Measurements from ENCODE around the gene STXBP6. TPM values are rescaled to one million over a fixed set of nuclear protein-coding genes. Genes with fewer than 3 reads are reported as not detected.

STXBP6 gene
- total and polyA plus RNA-seq, 9 donors: 1.0 to 9.3 (median 5.5) TPM

DNA sequence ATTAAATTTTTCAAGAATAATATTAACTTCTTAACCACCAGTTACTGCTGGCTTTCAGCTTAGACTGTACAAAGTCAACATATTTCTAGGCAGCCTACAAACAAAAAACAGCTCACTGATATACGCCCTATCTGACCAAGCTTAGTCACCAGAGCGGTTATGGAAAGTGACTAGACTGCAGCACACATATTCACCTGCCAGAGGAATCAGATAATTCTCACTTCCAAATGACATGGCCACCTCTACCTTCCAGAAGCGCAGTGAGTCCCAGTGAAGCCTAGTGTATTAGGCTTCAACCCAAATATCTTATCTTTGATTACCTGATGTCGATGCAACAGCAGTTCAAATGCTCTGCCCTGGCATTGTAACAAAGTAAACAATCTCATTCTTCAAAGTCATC lies 8.5 kb downstream of the STXBP6 start:
- WGBS, 3 donors: 78 to 79% (median 79%) methylated on average over 4 of the region's 4 CpGs
- intact Hi-C loops (cut with DNase I): no loop called here
- TF ChIP-seq EP300 (IDR thresholded peaks at IDR 0.05): no peak
- no peak for TF ChIP-seq POLR2A (IDR thresholded peaks at IDR 0.05)
- TF ChIP-seq, protein P1, sequence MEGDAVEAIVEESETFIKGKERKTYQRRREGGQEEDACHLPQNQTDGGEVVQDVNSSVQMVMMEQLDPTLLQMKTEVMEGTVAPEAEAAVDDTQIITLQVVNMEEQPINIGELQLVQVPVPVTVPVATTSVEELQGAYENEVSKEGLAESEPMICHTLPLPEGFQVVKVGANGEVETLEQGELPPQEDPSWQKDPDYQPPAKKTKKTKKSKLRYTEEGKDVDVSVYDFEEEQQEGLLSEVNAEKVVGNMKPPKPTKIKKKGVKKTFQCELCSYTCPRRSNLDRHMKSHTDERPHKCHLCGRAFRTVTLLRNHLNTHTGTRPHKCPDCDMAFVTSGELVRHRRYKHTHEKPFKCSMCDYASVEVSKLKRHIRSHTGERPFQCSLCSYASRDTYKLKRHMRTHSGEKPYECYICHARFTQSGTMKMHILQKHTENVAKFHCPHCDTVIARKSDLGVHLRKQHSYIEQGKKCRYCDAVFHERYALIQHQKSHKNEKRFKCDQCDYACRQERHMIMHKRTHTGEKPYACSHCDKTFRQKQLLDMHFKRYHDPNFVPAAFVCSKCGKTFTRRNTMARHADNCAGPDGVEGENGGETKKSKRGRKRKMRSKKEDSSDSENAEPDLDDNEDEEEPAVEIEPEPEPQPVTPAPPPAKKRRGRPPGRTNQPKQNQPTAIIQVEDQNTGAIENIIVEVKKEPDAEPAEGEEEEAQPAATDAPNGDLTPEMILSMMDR (IDR thresholded peaks at IDR 0.05): no peak
- DNase-seq: no peak
- no peaks in the 10 kb centered on the region for H3K36me3 ChIP-seq
- H3K9me3 ChIP-seq: no peaks in the 10 kb centered on the region
- H3K4me3 ChIP-seq: no peak overlapping the region
- no peaks in the 10 kb centered on the region for H3K27me3 ChIP-seq
- no peak overlapping the region for H3K27ac ChIP-seq
- H3K4me1 ChIP-seq (ENCODE audit: insufficient read depth): no peaks in the 10 kb centered on the region

DNA sequence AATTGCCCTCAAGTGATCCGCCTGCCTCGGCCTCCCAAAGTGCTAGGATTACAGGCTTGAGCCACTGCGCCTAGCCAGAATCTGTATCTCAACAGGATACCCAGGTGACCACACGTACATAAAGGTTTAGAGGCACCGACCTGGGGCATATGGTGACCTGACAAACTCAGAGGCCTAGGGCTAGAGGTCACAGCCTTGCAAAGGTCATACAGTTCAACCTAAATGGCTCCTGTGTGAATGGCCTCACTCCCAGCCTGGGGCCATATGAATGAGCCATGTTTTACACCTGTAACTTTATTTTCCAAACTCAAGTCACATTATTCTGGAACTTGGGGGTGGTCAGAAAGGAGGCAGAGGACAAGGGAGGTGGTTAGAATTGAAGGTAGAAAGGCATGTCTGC lies 10.0 kb downstream of the STXBP6 start:
- TF ChIP-seq POLR2A (IDR thresholded peaks at IDR 0.05): no peak
- no peak for TF ChIP-seq EP300 (IDR thresholded peaks at IDR 0.05)
- TF ChIP-seq, protein P1 (IDR thresholded peaks at IDR 0.05): no peak
- DNase-seq: no peak
- WGBS, 3 donors: 87 to 96% (median 90%) methylated on average over 5 of the region's 5 CpGs
- Histone ChIP-seq H3K27me3 (no peaks in the 10 kb centered on the region), H3K36me3 (no peaks in the 10 kb centered on the region), H3K4me3 (no peak overlapping the region), H3K9me3 (no peaks in the 10 kb centered on the region), H3K27ac (no peak overlapping the region), H3K4me1 (ENCODE audit: insufficient read depth) (no peaks in the 10 kb centered on the region)
- intact Hi-C loops (cut with DNase I): no loop called here

DNA sequence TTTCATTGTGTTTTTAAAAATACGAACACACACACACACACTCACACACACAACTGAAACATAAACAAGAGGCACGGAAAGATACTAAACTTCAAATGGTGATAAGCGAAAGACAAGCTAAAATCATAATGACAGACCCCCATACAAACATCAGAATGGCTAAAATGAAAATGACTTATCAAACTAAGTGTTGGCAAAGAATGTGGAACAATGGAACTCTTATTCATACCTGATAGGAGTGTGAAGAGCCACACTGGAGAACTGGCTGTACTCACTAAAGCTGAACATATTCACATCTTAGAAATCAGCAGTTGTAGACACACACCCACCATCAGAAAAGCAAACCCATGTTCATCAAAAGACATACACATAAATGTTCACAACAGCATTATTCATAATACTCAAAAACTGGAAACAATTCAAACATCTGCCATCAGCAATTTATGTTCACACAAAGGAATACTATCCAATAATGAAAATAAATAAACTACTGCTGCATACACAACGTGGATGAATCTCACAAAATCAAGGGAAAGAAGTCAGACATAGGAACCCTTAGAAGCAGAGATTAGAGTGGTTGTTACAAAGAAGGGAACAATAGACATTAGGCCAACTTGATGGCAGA lies 11.8 kb downstream of the STXBP6 start:
- H3K27me3 ChIP-seq: no peaks in the 10 kb centered on the region
- no peaks in the 10 kb centered on the region for H3K4me1 ChIP-seq (ENCODE audit: insufficient read depth)
- no peak overlapping the region for H3K27ac ChIP-seq
- H3K4me3 ChIP-seq: no peak overlapping the region
- H3K9me3 ChIP-seq: no peaks in the 10 kb centered on the region
- H3K36me3 ChIP-seq: no peaks in the 10 kb centered on the region
- WGBS, 3 donors: 72 to 90% (median 83%) methylated on average over 4 of the region's 4 CpGs
- intact Hi-C loops (cut with DNase I): no loop called here
- DNase-seq: no peak
- no peak for TF ChIP-seq EP300 (IDR thresholded peaks at IDR 0.05)
- TF ChIP-seq POLR2A (IDR thresholded peaks at IDR 0.05): no peak
- TF ChIP-seq, protein P1 (IDR thresholded peaks at IDR 0.05): no peak

DNA sequence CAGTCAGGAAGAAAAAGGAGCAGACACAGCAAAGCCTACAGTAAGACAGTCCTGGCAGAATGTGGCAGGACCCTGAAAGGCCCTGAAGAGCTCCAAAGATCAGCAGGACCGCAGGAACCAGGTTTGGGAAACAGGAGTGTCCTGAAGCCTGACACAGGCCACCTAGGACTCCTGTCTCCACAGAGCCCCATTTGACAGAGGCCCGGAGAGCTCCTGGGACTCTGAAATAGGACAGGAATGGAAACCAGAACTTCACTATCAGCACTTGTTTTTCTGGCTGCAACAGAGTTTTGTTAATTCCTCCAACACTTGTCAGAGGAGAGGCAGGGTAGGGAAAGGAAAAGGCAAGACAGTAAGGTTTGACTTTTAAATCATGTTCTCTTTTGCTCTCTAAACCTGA lies 12.9 kb downstream of the STXBP6 start:
- H3K4me1 ChIP-seq (ENCODE audit: insufficient read depth): no peaks in the 10 kb centered on the region
- no peaks in the 10 kb centered on the region for H3K27me3 ChIP-seq
- 59 to 67% (median 66%) methylated on average over 2 of the region's 2 CpGs for WGBS, 3 donors
- no peak overlapping the region for H3K4me3 ChIP-seq
- TF ChIP-seq POLR2A (IDR thresholded peaks at IDR 0.05): no peak
- TF ChIP-seq, protein P1 (IDR thresholded peaks at IDR 0.05): no peak
- no peak overlapping the region for H3K27ac ChIP-seq
- H3K9me3 ChIP-seq: no peaks in the 10 kb centered on the region
- intact Hi-C loops (cut with DNase I): no loop called here
- no peaks in the 10 kb centered on the region for H3K36me3 ChIP-seq
- DNase-seq: no peak
